Measurements from ENCODE around the gene RMC1.

GRCh38 chr18:23501626-23502025 lies 1.7 kb upstream of the RMC1 start:
- TF ChIP-seq POLR2AphosphoS5 (IDR thresholded peaks at IDR 0.05; ENCODE audit: low read depth, low read length) (no peak), TAF1 (IDR thresholded peaks at IDR 0.05; ENCODE audit: borderline replicate concordance, low read depth, low read length) (no peak)

All from GM12892 (cell line).